Activated CD4-positive, alpha-beta T cell treated with anti-CD3 and anti-CD28 coated beads, Interleukin-2, amount 50 U/mL, for 48 hours (primary cell): ENCODE results near the gene PLXNB2.

Experiments used
- DNase-seq, 2 experiments: peaks; one replicate each; pipeline ENCODE4 v3.0.0-alpha.2; 2020

The PLXNB2 gene

GRCh38 chr22:50249341-50250248, 57.9 kb downstream of the PLXNB2 start:
- DNase-seq, result no peak

DNA sequence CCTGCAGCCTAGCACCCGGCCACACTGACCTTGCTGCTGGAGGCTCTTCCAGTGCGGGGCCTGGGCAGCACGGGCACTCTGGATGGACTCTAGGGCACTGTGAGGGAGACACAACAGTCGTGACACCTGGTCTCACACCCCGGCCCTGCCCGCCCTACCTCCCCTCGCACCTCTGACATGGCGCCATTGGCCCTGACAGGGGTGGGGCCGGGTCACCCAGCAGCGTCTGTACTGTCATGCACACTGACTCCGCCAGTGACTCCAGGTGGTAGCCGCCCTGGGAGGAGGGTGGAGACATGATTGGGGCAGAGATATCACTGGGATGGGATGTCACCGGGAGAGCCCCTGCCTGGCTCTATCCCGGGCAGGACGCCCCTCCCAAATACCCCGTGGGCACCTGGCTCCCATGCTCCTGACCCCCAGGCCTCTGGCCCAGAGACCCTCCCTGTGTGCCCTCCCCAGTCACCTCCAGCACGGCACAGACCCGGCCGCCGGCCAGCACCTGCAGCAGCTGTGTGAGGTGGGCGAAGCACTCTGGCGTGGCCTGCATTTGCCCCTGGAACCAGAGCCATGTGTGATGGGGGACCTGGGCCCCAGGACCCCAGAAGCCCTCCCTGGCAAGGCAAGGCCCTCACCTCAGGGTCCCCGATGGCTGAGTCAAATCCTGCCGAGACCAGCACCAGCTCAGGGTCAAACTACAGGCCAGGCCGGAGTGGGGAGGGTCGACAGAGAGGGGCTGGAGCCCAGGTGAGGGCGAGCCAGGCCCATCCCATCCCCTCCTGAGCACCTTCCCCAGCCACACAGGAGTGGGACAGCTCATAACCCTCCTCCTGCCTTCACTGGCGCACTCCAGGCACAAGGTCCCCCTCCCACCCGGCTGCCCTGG, 59.0 kb downstream of the PLXNB2 start:
- DNase-seq, result no peak

- DNase-seq, result peak; percentile 45 to 62
Observed at GRCh38 chr22:50247748-50248147, 59.7 kb downstream of the PLXNB2 start.

GRCh38 chr22:50246242-50247175, 60.9 kb downstream of the PLXNB2 start:
- no peak for DNase-seq

DNA sequence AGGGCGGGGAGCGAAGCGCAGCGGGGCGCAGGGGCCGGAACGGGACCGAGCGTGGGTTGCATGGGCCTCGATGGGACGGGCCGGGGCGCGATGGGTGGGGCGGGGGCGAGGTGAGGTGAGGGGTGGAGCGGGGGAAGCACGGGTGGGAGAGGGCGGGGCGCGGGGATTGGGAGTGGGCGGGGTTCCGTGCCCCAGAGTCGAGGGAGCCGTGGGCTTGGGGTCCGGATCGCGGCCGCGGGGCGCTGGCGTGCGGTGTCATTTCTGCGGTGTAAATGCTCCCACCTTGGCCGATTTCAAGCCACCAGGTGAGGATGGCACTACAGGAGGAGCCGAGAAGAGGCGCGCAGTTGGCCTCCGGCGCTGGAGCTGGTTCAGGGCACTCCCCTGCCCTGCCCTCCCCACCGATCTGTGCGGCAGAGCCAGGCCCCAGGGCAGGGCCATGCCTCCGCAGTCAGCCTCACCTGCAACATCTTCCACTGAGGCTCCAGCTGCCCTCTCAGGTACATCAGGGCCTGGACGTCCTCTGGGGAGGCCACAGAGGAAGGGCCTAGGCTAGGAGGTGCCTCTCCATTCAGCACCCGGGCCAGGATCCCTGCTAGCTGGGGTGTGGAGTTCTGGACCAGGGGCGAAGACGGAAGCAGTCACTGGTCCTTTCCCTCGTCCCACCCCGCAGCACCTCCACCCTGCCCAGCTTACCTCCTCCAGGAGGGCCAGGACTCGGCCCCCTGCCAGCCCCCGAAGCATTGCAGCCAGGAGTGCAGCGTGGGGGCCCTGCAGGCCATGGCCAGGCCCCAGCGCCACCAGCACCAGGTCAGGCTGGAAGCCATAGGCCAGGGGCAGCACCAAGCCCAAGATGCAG, 62.0 kb downstream of the PLXNB2 start:
- no peak for DNase-seq

GRCh38 chr22:50244420-50245213, 62.8 kb downstream of the PLXNB2 start, which contains the start of gene TUBGCP6:
Gene TUBGCP6 (minus strand): TSS chr22:50245023. CDS start chr22:50244459, 564 bp downstream.
- DNase-seq, result peak; percentile 92 to 93

GRCh38 chr22:50243685-50244419, 63.6 kb downstream of the PLXNB2 start:
- no peak for DNase-seq

- DNase-seq, result no peak
Observed at GRCh38 chr22:50242406-50242949, 65.0 kb downstream of the PLXNB2 start.

DNA sequence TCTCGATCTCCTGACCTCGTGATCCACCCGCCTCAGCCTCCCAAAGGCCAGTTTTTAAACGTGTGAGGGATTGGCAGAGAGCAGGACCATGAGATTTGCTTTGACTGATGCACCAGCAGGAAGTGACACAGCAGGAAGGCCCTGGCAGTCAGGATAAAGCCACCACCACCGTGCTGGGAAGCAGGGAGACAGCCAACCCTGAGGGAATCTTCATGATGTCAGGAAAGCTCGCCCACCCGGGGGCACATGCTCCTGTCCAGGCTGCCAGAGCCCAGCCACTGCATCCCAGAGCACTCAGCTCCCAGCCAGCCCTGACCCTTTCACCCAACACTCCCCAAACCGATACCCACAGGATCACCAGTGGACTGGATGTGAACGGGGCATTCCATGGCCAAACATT, 68.7 kb downstream of the PLXNB2 start:
- DNase-seq, result no peak

DNA sequence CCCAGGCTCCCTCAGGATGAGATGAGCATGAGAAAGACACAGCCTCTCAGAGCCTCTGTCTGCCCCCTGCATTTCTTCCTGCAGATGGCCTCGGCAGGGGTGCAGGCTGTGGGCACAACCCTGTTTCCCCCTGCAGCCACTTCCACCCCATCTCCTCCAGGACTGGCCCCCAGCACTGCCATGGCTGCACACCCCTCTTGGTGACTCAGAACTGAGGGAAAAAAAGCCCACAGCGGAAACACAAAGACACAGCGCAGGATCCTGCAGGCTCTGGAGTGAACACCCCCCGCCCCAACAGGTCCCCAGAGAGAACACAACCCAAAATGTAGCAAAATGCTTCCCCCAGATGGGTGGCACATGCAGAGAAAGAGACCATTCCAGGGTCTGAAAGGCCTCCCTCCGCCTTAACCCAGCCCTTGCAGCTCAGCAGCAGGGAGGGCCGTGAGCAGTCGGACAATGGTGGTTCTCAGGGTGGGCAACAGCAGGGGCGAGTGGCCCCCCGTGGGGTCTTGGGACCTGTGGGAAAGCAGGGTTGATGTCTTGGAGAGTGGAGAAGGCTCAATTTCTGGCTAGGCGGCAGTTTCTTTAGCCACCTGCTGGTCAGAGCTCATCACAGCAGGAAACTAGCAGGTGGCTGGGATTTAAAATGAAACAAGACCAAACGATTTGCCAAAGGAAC, 70.6 kb downstream of the PLXNB2 start:
- no peak for DNase-seq

DNA sequence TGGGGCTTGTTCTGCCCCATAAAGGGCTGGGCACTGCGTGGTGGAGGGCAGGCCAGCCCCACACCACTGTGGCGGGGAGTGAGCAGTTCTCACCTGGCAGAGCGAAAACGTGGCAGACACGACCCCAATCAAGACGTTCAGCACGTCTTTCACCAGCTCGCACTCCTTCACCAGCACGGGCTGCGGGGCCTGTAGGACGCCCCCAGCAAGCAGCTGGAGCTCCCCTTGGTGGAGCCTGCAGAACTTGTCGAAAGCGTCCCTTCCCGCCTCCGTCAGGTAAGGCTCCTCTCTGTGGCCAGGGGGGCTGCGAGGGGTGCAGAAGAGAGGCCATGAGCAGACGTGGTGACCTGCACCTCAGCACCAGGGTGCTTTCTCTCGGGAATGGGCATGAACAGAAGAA, 74.2 kb downstream of the PLXNB2 start:
- no peak for DNase-seq

DNA sequence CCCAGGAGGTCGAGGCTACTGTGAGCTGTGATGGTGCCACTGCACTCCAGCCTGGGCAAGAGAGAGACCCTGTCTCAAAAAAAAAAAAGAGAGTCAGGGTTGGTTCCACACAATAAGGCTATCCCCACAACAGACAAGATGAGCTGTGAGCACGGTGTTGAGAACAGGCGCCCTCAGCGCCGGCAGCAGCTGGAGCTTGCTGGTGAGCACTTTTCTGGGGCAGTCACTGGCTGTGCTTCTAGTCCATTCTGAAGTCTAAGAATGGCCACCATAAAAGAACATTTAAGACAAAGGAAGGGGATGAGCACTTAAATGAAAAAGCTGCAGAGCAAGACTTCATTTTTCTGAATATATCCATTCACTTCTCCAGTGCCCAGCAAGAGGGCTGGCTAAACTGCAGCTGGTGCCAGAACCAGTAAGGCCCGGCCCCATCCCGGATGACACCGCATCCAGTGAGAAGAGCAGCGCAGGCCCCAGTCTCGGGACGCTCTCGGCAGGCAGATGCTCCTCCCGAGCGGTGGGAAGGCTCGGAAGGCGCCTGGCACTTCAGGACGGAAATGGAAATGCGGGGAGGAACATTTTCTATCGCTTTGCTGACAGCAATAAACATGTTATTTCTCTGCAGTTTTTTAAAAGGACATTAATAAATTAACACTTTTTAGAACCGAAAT, 74.8 kb downstream of the PLXNB2 start:
- no peak for DNase-seq

DNA sequence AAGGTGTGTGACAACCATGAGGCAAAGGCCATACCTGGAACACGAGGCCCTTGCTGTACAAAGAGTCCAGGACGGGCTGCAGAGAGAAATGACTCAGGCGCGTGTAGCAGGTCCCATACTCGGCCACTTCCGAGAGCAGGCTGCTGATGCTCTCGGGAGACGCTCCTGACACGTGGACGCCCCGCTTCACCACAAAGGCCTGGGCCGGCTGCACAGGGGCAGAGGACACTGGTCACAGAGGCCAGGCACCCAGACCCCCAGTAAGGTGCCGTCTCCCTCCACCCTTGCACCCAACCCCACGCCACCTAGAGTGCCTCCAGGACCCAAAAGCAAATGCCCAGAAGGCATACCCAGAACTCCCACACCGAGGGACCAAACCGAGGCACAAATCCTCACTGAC, 78.1 kb downstream of the PLXNB2 start:
- DNase-seq, result no peak

DNA sequence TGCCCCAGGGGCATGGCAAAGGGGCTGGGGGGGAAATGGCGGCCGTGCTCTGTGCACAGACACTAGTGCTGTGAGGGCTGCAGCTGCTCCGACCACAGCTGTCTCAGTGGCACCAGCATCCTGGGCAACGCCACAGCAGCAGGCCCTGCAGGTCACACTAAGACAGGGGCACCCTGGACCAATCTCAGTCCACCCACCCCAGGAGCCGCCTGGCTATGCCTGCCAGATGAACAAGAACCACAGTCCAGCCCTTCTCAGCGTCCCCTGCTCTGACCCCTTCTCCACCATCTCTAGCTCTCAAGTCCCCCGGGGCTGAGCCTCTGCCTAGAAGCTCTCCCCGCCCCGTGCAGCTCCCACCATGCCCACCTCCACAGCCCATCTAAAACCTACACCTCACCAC, 79.1 kb downstream of the PLXNB2 start:
- no peak for DNase-seq

DNA sequence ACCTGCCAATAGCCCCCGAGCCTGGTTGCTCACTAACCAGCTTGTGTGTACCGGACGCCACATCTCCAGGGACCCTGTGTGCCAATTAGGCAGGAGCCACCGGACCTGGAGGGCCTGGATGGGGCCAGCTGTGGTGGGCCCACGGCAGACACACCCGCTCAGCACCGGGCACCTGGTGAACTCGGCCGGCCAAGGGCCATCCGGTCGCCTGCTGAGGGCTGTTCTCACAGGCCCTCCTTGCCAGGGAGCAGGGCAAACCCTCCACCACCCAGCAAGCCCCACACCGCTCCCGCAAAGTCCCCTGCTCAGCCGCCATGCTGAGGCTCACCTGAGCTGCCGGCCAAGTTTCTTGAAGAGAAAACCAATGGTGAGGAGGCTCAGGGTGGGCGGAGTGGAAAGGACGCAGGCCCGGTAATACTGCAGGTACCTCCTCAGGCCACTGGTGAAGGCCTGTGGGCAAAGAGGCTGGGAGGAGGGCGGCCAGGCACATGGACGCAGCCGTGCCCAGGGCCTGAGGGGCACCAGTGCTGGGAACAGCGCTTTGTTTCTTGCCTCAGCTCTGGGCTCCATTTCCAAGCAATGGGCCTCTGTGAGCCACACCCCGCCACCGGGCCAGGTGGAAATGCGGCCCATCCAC, 79.7 kb downstream of the PLXNB2 start:
- DNase-seq, result no peak

DNA sequence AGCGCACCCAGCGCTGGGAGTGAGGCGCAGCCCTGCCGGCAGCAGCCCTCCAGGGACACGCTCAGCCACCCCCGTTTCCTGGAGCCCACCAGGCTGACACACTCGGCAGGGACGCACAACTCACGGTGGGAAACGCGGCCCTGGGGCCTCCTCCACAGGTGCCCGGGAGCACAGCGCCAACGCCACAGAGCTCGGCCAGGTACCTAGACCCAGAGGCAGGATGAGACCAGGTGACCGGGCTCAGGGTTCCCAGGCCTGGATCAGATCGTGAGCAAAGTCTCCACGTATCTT, 80.6 kb downstream of the PLXNB2 start:
- DNase-seq, result no peak

DNA sequence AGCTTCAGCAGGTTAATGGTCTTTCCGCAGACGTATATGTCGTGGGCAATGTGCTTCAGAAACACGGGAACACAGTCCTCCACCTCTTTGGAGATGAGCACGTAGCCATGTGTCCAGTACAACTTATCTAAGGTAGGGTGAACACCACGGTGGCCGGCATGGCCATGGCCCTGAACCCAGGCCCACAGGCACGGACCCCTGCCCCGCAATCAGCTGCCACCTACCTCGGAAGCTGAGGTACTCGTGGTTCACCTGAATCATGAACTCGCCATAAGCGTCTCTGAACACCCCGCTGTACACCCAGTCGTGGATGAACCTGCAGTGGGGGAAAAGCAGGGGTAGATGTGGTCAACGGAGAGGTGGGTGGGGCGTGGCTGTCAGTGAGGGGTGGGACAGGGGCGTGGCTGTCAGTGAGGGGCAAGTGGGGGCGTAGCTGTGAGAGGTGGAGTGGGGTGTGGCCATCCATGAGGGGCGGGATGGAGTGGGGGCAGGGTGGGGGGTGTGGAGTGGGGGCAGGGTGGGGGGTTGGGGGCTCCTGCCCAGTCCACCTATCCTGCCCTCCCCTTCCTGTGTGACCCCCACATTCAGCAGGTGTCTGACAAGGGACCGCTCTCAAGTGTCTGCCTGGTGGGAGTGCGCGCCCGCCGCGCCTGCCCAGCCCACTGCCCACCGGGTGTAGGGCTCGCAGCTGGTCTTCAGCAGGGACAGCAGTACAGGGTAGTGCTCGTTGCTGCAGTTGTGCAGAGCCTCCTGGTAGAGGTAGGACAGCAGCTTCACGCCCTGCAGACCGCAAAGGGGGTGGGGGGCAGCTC, 81.2 kb downstream of the PLXNB2 start:
- no peak for DNase-seq
